ENCODE data around the gene DLD. TPM values are rescaled to one million over a fixed set of nuclear protein-coding genes. Genes with fewer than 3 reads are reported as not detected.
A peak's percentile ranks its signal among the peaks of the same experiment; 100 is the strongest.

DLD gene
- total RNA-seq, 1 experiment from 2014 or later: 88.8 TPM

DNA sequence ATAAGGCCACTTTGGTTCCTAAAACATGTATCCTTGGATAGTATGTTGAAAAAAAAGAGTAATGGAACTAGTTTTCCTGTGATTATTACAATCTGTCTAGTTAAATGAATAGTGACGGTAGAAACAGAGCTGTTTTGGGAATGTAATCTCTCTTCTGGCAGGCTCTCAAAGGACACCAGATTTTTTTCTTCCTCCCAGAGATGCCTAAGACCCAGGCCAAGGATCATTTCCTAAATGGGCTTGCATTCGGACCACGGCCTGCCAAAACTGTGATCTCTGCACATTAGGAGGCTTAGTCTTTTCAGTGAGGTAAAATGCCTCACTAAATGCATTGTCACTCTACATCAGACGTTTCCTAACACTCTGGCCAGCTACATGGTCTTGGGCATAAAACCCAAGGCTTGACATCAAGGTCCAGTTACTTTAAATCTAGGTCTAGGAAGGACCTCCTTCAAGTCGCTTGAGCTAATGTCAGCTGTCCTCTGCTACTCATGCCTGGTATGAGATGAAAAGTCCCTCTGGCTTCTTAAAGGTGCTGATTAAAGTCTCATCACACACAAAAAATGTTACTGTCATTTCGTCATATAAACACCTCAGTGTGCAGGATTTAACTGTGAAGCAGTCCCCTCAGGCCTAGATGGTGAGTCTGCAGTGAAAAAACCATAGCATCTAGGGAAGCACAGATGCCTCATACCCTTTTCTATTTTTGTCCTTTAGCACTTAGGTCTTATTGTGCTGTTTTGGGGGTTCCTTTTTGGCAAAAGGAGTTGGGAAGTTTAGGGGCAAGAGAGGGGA, 47.7 kb downstream of the DLD start:
- POLR2A ChIA-PET: no interaction called here
- CTCF ChIA-PET: no interaction called here
- peaks cover 33% of the 10 kb centered on the region for H3K4me1 ChIP-seq (ENCODE audit: control insufficient read depth, insufficient read depth, low read length)
- H3K27ac ChIP-seq (ENCODE audit: low read length): peak overlapping the region; percentile 78
- no peak for ATAC-seq
- no peak overlapping the region for H3K4me3 ChIP-seq (ENCODE audit: low read depth in 2 of 2, low read length in 2 of 2)
- intact Hi-C loops (cut with micrococcal nuclease; ENCODE audit: unreplicated experiment): loop anchor here (10.0 kb wide), 1 partner anchor 206 kb away; no protein-coding TSS in a partner anchor
- H3K9me3 ChIP-seq (ENCODE audit: control insufficient read depth, insufficient read depth, low read depth, low read length): no peaks in the 10 kb centered on the region
- no peak for TF ChIP-seq CTCF (IDR thresholded peaks at IDR 0.05)
- TF ChIP-seq POLR2AphosphoS5 (IDR thresholded peaks at IDR 0.05; ENCODE audit: low read depth, low read length): no peak; the same call in 1 of the 2 replicates
- TF ChIP-seq SIN3A (IDR thresholded peaks at IDR 0.05; ENCODE audit: borderline replicate concordance, insufficient read depth, low read depth, low read length): no peak
- TF ChIP-seq REST (IDR thresholded peaks at IDR 0.05; ENCODE audit: insufficient read depth in 1 of 2, low read depth in 2 of 2, low read length in 1 of 2): no peak
- no peak for TF ChIP-seq TCF7L2 (IDR thresholded peaks at IDR 0.05; ENCODE audit: low read depth, low read length)
- no TSS peak for BruUV-seq (replicated peaks)
- DNase-seq (ENCODE audit: low read depth, low spot score): no peak
- peaks cover 26% of the 10 kb centered on the region for H3K36me3 ChIP-seq (ENCODE audit: control insufficient read depth, insufficient read depth, low read length)
- in situ Hi-C loops (cut with HindIII; ENCODE audit: low pct_unique_long_range_greater_than_20kb, low sequenced_read_pairs): no loop called here
- H3K27me3 ChIP-seq (ENCODE audit: control insufficient read depth, insufficient read depth, low read length): no peaks in the 10 kb centered on the region

GRCh38 chr7:107939573-107940489, 48.8 kb downstream of the DLD start:
- POLR2A ChIA-PET: no interaction called here
- peaks cover 23% of the 10 kb centered on the region for H3K36me3 ChIP-seq (ENCODE audit: control insufficient read depth, insufficient read depth, low read length)
- ATAC-seq: peak; percentile 68
- in situ Hi-C loops (cut with HindIII; ENCODE audit: low pct_unique_long_range_greater_than_20kb, low sequenced_read_pairs) (no loop called here), intact Hi-C loops (cut with micrococcal nuclease; ENCODE audit: unreplicated experiment) (loop anchor here (10.0 kb wide), 1 partner anchor 205 kb away; no protein-coding TSS in a partner anchor)
- no TSS peak for BruUV-seq (replicated peaks)
- no peak overlapping the region for H3K4me3 ChIP-seq (ENCODE audit: low read depth in 2 of 2, low read length in 2 of 2)
- H3K27ac ChIP-seq (ENCODE audit: low read length): peak overlapping the region; percentile 78
- DNase-seq (ENCODE audit: low read depth, low spot score): no peak
- no peaks in the 10 kb centered on the region for H3K9me3 ChIP-seq (ENCODE audit: control insufficient read depth, insufficient read depth, low read depth, low read length)
- H3K27me3 ChIP-seq (ENCODE audit: control insufficient read depth, insufficient read depth, low read length): no peaks in the 10 kb centered on the region
- CTCF ChIA-PET: no interaction called here
- H3K4me1 ChIP-seq (ENCODE audit: control insufficient read depth, insufficient read depth, low read length): peaks cover 29% of the 10 kb centered on the region
- TF ChIP-seq SIN3A (IDR thresholded peaks at IDR 0.05; ENCODE audit: borderline replicate concordance, insufficient read depth, low read depth, low read length) (no peak), CTCF (IDR thresholded peaks at IDR 0.05) (no peak), REST (IDR thresholded peaks at IDR 0.05; ENCODE audit: insufficient read depth in 1 of 2, low read depth in 2 of 2, low read length in 1 of 2) (no peak), POLR2AphosphoS5 (IDR thresholded peaks at IDR 0.05; ENCODE audit: low read depth, low read length) (no peak; the same call in 1 of the 2 replicates), TCF7L2 (IDR thresholded peaks at IDR 0.05; ENCODE audit: low read depth, low read length) (no peak)
